Skeletal muscle satellite cell (primary cell): ENCODE results near the gene RGN. TPM values are rescaled to one million over a fixed set of nuclear protein-coding genes. Genes with fewer than 3 reads are reported as not detected.
A peak's percentile ranks its signal among the peaks of the same experiment; 100 is the strongest.
"Not testable (repeated sequence)": the region's sequence is repeated elsewhere in the genome, so short reads cannot be mapped to it uniquely, and the experiment has no call there.

Experiments
- H3K27me3 ChIP-seq: 2 replicates; pipeline ENCODE4 v1.7.0; 2013; ENCODE audit warnings: low read length; ENCODE audit not compliant: control insufficient read depth, insufficient read depth
- H3K36me3 ChIP-seq: 2 replicates; pipeline ENCODE4 v1.7.0; 2013; ENCODE audit warnings: mild to moderate bottlenecking, control low read depth, low read length; ENCODE audit not compliant: insufficient read depth
- H3K4me1 ChIP-seq: 2 replicates; pipeline ENCODE4 v1.7.0; 2013; ENCODE audit warnings: low read length; ENCODE audit not compliant: control insufficient read depth, insufficient read depth
- H3K4me2 ChIP-seq: 2 replicates; pipeline ENCODE4 v1.7.0; 2013; ENCODE audit warnings: mild to moderate bottlenecking, low read length
- H3K4me3 ChIP-seq: 2 replicates; pipeline ENCODE4 v1.7.0; 2013; ENCODE audit warnings: low read length
- H3K9ac ChIP-seq: 2 replicates; pipeline ENCODE4 v1.7.0; 2013; ENCODE audit warnings: mild to moderate bottlenecking, low read depth, low read length, moderate library complexity
- H3K9me3 ChIP-seq: replicated peaks from 2 replicates; pipeline ENCODE4 v1.7.0; 2013; ENCODE audit warnings: mild to moderate bottlenecking, control low read depth, low read length
- small RNA-seq: library from RNA; depleted of rRNA; stranded (forward); fragments of <200 nt; gene quantifications from one replicate; pipeline ENCODE3, GENCODE V24; 2012

The RGN gene

GRCh38 chrX:47129899-47130358, 51.7 kb downstream of the RGN start:
- Histone ChIP-seq H3K4me1 (no peaks in the 10 kb centered on the region), H3K9ac (peak overlapping the region; percentile 87), H3K4me3 (peak overlapping the region; percentile 87), H3K36me3 (no peaks in the 10 kb centered on the region), H3K4me2 (peak overlapping the region; percentile 83), H3K9me3 (no peaks in the 10 kb centered on the region), H3K27me3 (peaks cover 2% of the 10 kb centered on the region)

GRCh38 chrX:47133493-47133892, 55.2 kb downstream of the RGN start:
- Histone ChIP-seq H3K9me3 (no peaks in the 10 kb centered on the region), H3K4me3 (no peak overlapping the region), H3K4me2 (no peak overlapping the region), H3K27me3 (no peaks in the 10 kb centered on the region), H3K9ac (no peak overlapping the region), H3K4me1 (no peaks in the 10 kb centered on the region), H3K36me3 (no peaks in the 10 kb centered on the region)

DNA sequence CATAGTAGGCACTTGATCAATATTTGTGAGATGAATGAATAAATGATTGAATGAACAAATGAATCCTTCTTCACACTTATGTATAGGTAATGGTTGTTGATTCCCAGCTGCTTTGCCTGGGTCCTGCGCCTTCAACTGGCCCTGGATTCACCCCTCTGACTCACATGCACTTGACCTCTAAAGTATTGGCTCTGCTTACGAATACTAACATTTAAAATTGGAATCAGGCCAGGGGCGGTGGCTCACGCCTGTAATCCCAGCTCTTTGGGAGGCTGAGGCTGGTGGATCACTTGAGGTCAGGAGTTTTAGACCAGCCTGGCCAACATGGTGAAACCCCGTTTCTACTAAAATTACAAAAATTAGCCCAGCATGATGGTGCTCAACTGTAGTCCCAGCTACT, 57.4 kb downstream of the RGN start:
- not testable (repeated sequence) for H3K4me1 ChIP-seq, H3K4me3 ChIP-seq, H3K9ac ChIP-seq, H3K36me3 ChIP-seq, H3K9me3 ChIP-seq, H3K4me2 ChIP-seq
- H3K27me3 ChIP-seq: peaks cover 10% of the 10 kb centered on the region

DNA sequence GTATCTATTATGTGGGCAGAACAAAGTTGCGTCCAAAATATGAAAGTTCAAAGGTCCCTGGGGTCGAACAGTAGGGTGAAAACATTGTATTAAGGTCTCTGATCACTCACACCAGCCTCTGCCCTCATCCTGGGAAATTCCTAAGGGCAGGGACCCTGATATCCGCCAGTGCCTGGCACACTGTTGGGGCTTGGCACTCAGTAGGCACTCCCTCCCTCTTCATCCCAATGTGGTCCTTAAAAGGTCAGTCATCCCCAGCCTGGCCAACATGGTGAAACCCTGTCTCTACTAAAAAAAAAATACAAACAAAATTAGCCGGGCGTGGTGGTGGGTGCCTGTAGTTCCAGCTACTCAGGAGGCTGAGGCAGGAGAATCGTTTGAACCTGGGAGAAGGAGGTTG, 59.9 kb downstream of the RGN start:
- Histone ChIP-seq H3K4me3 (no peak overlapping the region), H3K36me3 (peaks cover 8% of the 10 kb centered on the region), H3K4me2 (no peak overlapping the region), H3K27me3 (peaks cover 10% of the 10 kb centered on the region), H3K9me3 (no peaks in the 10 kb centered on the region), H3K4me1 (no peaks in the 10 kb centered on the region), H3K9ac (no peak overlapping the region)

Small RNA genes within 50 kb of the gene (small RNA-seq; reads per million reads assigned to genes)
- gene RNU12-2P: 2.0 reads per million, percentile 66 among the genes with 10 or more reads in this experiment
- not detected for gene RNU6-1189P
